ENCODE measurements around the gene THAP4. TPM values are rescaled to one million over a fixed set of nuclear protein-coding genes. Genes with fewer than 3 reads are reported as not detected.

Gene THAP4
- total RNA-seq, 1 experiment from 2014 or later: 71.2 TPM

DNA sequence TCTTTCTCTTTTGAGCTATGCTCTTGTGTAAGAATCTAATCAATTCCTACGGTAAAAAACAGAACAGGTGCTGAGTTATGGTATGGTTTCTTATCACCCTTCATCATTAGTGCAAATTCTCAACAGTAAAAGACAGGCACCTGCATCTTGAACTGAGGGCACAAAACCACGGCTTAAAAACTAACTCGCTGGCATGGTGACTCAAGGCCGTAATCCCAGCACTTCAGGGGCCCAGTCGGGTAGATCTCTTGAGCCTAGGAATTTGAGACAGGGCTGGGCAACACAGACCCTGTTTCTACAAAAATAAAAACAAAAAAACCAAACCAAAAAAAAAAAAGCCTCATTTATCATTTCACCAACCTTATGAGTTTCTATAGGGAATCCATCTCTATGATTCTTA lies 33.3 kb downstream of the THAP4 start:
- ATAC-seq: no peak
- Histone ChIP-seq H3K4me3 (replicated peaks in 1 of 2; ENCODE audit: low read depth in 1 of 2, low read length in 2 of 2) (no peak overlapping the region), H3K4me1 (ENCODE audit: control insufficient read depth in 1 of 2, insufficient read depth in 2 of 2, low read length in 2 of 2) (no peaks in the 10 kb centered on the region), H3K9me2 (ENCODE audit: insufficient read depth) (no peaks in the 10 kb centered on the region), H3K4me2 (ENCODE audit: low read length) (no peak overlapping the region), H3K27me3 (ENCODE audit: insufficient read depth, low read length) (no peaks in the 10 kb centered on the region), H2AFZ (ENCODE audit: low read depth, low read length, poor library complexity, severe bottlenecking) (no peak overlapping the region), H3K9me3 (ENCODE audit: control insufficient read depth in 1 of 2, insufficient read depth in 1 of 2, low read depth in 1 of 2, low read length in 2 of 2) (no peaks in the 10 kb centered on the region), H3K27ac (ENCODE audit: low read depth, low read length) (no peak overlapping the region), H3K79me2 (ENCODE audit: insufficient read depth, low read length) (peaks cover 7% of the 10 kb centered on the region; the same call in 1 of the 2 replicates), H4K20me1 (ENCODE audit: insufficient read depth) (no peaks in the 10 kb centered on the region), H3K36me3 (ENCODE audit: control insufficient read depth in 1 of 2, insufficient read depth in 2 of 2, low read length in 2 of 2) (peaks cover 3 to 21% of the 10 kb centered on the region in 2 experiments; a peak in 3 of 4 replicates), H3K9ac (ENCODE audit: low read length) (no peak overlapping the region)
- intact Hi-C loops (cut with micrococcal nuclease): no loop called here
- CTCF ChIA-PET: no interaction called here
- POLR2A ChIA-PET: no interaction called here
- no peak for DNase-seq (ENCODE audit: low read depth, low spot score)
- RAD21 ChIA-PET (ENCODE audit: low non-redundant PET in 1 of 2, low total read pairs in 2 of 2, uncharacterized antibody in 2 of 2, unreplicated experiment in 2 of 2): no interaction called here
- no TSS peak for BruUV-seq (replicated peaks)
- TF ChIP-seq FOSL1 (IDR thresholded peaks at IDR 0.05; ENCODE audit: low read depth) (no peak), TCF7L2 (IDR thresholded peaks at IDR 0.05; ENCODE audit: borderline replicate concordance, extremely low read depth, insufficient read depth, insufficient read length) (no peak), SIN3A (IDR thresholded peaks at IDR 0.05; ENCODE audit: low read depth) (no peak), ATF3 (IDR thresholded peaks at IDR 0.05) (no peak), SP1 (IDR thresholded peaks at IDR 0.05; ENCODE audit: low read depth) (no peak), REST (IDR thresholded peaks at IDR 0.05; ENCODE audit: low read depth) (no peak), CBX3 (IDR thresholded peaks at IDR 0.05; ENCODE audit: low read depth) (no peak), ELF1 (IDR thresholded peaks at IDR 0.05; ENCODE audit: borderline replicate concordance, low read depth) (no peak), EGR1 (IDR thresholded peaks at IDR 0.05; ENCODE audit: low read depth) (no peak)
- TF ChIP-seq, protein P1, sequence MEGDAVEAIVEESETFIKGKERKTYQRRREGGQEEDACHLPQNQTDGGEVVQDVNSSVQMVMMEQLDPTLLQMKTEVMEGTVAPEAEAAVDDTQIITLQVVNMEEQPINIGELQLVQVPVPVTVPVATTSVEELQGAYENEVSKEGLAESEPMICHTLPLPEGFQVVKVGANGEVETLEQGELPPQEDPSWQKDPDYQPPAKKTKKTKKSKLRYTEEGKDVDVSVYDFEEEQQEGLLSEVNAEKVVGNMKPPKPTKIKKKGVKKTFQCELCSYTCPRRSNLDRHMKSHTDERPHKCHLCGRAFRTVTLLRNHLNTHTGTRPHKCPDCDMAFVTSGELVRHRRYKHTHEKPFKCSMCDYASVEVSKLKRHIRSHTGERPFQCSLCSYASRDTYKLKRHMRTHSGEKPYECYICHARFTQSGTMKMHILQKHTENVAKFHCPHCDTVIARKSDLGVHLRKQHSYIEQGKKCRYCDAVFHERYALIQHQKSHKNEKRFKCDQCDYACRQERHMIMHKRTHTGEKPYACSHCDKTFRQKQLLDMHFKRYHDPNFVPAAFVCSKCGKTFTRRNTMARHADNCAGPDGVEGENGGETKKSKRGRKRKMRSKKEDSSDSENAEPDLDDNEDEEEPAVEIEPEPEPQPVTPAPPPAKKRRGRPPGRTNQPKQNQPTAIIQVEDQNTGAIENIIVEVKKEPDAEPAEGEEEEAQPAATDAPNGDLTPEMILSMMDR (IDR thresholded peaks at IDR 0.05 in 2 of 3, conservative IDR thresholded peaks at IDR 0.05 in 1 of 3; ENCODE audit: borderline replicate concordance in 1 of 3, insufficient read depth in 1 of 3, low read depth in 2 of 3, low read length in 2 of 3): no peak
- TF ChIP-seq, protein P2, sequence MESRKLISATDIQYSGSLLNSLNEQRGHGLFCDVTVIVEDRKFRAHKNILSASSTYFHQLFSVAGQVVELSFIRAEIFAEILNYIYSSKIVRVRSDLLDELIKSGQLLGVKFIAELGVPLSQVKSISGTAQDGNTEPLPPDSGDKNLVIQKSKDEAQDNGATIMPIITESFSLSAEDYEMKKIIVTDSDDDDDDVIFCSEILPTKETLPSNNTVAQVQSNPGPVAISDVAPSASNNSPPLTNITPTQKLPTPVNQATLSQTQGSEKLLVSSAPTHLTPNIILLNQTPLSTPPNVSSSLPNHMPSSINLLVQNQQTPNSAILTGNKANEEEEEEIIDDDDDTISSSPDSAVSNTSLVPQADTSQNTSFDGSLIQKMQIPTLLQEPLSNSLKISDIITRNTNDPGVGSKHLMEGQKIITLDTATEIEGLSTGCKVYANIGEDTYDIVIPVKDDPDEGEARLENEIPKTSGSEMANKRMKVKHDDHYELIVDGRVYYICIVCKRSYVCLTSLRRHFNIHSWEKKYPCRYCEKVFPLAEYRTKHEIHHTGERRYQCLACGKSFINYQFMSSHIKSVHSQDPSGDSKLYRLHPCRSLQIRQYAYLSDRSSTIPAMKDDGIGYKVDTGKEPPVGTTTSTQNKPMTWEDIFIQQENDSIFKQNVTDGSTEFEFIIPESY (IDR thresholded peaks at IDR 0.05; ENCODE audit: extremely low read depth, insufficient replicate concordance, low read length): no peak

Measured in HCT116 (cell line).